GM19324 (cell line): Measurements from ENCODE around the gene TTC16.

Source experiments
- ATAC-seq: cut with Tn5 transposase; IDR thresholded peaks from one replicate; pipeline ENCODE4 v1.9.1; 2021; ENCODE audit warnings: mild to moderate bottlenecking, moderate library complexity; ENCODE audit not compliant: unreplicated experiment, low FRiP score

TTC16 gene, protein sequence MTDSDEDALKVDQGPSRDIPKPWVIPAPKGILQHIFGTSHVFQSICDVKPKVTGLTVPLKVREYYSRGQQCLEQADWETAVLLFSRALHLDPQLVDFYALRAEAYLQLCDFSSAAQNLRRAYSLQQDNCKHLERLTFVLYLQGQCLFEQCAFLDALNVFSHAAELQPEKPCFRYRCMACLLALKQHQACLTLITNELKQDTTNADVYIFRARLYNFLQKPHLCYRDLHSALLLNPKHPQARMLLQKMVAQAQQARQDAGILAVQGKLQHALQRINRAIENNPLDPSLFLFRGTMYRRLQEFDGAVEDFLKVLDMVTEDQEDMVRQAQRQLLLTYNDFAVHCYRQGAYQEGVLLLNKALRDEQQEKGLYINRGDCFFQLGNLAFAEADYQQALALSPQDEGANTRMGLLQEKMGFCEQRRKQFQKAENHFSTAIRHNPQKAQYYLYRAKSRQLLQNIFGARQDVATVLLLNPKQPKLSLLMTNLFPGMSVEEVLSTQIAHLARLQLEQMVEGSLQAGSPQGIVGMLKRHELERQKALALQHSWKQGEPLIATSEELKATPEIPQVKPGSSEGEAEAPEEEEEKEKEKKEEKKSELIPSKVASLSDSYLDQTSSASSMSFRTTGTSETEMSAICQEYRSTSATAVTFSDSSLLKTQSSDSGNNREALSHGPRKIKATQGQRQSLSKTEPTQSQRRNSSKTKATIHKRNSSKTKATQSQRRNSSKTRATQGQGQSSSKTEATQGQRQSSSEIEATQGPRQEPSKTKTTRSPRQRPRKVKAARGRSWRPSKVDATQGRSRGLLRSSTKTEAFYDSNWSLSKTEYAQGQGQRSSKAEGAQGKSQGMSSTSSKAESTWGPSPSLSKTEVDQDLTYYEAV

DNA sequence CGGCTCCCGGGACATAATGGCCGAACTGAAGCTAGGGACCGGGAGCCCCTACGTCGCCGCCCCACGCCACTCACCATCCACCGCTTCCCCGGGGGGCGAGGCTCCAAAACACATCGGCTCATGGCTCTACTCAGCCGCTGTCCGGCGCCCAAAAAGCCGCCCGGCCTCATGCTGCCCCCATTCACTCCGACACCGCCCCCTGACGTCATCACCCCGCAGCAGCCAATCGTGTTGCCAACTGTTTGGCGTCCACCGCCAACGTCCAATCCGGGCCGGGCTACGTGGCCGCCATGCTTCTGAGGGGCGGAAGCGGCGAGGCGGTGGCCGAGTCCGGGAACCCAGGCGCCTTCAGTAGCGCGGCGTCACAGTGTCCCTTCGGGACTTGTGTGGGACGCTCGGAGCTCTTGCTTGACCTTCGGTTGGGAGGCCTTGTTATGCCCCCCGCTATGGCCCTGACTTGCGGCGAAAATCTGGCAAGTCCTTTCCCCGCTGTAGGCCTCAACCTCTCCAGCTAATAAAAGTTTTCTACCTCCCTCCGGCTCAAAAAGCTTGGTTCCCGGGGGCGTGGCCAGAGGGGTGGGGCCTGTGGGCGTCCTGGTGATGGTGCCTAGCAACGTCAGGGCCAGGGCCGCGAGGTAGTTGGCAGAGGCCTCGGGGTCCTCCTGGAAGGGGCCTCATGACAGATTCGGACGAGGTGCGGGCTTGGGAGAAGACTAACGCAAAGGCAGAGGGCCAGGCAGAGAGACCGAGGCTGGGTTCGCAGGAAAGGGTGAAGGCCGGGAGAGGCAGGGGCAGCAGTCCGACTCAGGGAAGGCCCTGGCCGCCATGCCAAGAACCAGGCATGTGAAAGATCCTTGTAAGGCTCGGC is at the start of gene TTC16, which contains the start of gene PTRH1:
TTC16 (plus strand) TSS at position 610 of the 868 bp plus-strand sequence; CDS start at position 677, 67 bp downstream.
PTRH1 (minus strand) TSS at position 194 of the 868 bp plus-strand sequence; CDS start at position 170, 24 bp downstream.
- ATAC-seq, result peak; percentile 94

DNA sequence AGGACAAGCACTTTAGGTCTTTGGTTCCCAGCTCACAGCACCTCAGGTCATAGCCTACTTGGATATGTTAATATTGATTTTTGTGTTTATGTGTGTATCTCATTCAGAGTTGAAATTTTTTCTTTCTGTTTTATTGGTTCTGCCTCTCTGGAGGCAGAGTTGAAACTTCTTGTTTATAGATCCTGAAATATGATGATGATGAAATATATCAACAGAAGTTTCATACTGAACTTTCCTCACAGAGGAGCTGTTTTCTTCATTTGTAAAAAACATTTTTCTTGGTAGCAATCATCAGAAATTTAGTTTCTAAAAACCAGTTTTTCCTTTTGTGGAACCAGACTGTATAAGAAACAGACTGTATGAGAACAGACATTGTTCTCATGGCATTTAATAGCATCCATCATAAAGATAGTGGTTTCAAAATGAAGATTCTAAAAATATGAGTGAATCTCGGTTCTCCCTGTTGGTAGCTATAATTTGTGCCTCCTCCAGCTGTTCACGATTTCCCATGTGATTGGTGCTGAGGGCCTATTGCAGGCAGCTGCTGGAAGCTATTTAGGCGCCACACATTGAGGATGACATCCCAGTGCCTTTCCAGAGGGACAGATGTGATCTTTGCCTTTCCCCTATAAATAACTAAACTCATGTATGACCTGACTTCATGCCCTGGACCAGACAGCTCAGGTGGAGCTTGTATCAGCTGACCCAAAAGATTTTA is 48.6 kb upstream of the TTC16 start:
- ATAC-seq, result no peak

GRCh38 chr9:127667906-127668305 is 48.0 kb upstream of the TTC16 start:
- no peak for ATAC-seq

GRCh38 chr9:127673234-127673633 is 42.6 kb upstream of the TTC16 start:
- no peak for ATAC-seq

GRCh38 chr9:127676638-127677037 is 39.2 kb upstream of the TTC16 start:
- no peak for ATAC-seq

- no peak for ATAC-seq
These were observed 36.4 kb upstream of the TTC16 start for GRCh38 chr9:127679506-127679905.

- ATAC-seq, result no peak
These were observed 35.7 kb upstream of the TTC16 start for GRCh38 chr9:127680226-127680625.

GRCh38 chr9:127680846-127681245 is 35.0 kb upstream of the TTC16 start:
- ATAC-seq, result no peak

GRCh38 chr9:127682351-127683136 is 33.3 kb upstream of the TTC16 start:
- no peak for ATAC-seq

DNA sequence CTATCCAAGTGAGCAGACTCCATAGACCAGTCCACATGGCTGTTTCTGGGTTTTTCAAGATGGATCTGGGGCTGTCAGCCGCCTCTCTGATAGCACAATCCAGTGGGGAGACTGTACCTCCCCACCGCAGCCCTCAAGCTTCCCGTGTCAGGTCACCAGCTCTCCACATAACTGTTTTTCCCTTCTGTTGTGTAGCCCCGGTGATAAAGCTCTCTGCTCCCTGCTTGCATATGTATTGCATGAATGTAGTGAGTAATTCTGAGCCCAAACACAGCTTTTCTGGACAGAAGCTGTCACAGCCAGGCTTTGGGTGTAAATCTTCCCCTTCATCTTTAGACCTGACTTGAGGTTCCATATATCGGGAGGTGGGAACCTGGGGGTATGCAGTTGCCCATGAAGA is 32.2 kb upstream of the TTC16 start:
- no peak for ATAC-seq

DNA sequence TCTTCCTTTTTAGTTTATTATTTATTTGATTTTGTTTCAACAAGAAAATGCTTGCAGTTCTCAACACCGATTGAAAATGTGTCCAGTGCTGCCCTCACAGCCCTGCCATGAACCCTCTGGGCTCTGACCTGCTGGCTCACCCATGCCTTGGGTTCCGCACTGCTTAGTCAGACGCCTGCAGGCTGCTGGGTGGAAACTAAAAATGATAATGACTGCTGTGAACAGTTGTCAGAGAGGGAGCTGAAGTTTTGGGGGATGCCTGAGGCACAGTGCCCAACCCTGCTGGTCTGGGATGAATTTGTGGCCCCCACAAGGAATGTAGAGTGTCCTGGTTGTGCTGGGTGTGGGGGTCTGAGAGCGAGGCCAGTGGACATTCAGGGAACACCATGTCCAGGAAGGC is 31.3 kb upstream of the TTC16 start:
- no peak for ATAC-seq

GRCh38 chr9:127686461-127687393 is 29.2 kb upstream of the TTC16 start:
- ATAC-seq, result no peak

DNA sequence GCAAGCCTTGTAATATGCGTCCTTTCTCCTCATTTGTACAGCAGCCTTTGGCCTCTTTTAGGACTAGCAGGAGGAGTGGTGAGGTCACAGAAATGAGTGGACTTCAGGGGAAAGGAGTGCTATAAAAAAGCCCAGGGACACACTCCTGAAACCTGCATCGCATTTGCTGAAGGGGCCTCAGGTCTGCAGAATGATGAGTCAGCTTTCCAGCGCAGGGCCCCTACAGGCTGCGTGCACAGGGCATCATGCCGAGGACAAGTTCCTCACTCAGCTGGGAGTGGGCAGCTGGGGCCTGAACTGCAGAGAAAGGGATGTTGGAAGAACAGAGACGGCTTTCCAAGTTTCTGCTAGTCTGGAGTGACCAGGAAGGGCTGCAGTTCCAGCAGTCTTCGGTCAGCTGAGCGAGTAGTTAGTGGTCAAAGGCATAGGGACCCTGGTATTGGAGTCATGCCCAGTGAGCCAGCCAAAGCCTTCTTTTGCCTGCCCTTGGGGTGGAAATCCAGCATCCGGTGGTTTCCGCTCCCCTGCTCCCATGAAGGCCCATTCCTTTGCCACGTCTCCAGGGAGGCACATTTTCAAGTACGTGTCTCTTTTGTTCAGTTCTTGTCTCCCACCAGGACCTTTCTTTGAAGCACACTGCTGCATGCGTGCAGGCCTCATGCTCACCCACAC is 26.4 kb upstream of the TTC16 start:
- ATAC-seq, result no peak

- no peak for ATAC-seq
These were observed 25.1 kb upstream of the TTC16 start for GRCh38 chr9:127690735-127691134.

DNA sequence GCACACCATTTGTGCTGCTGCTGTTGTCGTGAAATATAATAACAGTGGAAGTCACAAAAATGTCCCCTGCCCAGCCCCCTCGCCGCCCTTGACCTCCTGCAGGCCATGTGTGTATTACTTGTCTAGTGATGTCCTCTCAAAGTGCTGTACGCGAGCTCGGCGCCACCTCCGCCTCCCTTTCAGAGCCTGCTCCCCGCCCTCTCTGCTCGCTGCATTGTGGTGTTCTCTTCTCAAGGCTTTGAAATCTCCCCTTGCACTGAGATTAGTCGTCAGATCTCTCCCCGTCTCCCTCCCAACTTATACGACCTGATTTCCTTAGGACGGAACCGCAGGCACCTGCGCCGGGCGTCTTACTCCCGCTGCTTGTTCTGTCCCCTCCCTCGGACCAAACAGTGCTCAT is 23.8 kb upstream of the TTC16 start:
- ATAC-seq, result no peak

DNA sequence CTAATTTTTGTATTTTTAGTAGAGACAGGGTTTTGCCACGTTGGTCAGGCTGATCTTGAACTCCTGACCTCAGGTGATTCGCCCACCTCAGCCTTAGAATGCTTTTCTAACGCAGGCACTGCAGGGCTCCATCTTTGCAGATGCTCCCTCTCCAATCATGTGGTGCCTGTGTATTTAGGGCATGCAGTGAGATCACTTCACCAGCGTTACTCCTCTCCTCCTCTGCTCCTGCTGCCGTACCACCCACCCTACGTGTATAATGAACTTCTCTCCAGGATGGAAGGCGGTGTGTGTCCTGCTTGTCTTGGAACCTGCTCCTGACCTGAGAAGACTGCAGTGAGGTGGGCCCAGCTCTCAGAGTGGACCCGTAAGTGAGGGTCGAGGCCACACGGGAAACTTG is 22.7 kb upstream of the TTC16 start:
- ATAC-seq, result no peak

GRCh38 chr9:127693697-127694096 is 22.2 kb upstream of the TTC16 start:
- ATAC-seq, result no peak
